Mucosa of stomach (tissue), 1 donor: ENCODE results near the gene FGD6.

ENCODE experiments used
- H3K27me3 ChIP-seq: one replicate; pipeline ENCODE4 v1.7.0; 2013; ENCODE audit warnings: mild to moderate bottlenecking, low read length; ENCODE audit not compliant: control insufficient read depth, insufficient read depth
- H3K36me3 ChIP-seq: one replicate; pipeline ENCODE4 v1.7.0; 2013; ENCODE audit warnings: low read length; ENCODE audit not compliant: control insufficient read depth, insufficient read depth
- H3K4me1 ChIP-seq: one replicate; pipeline ENCODE4 v1.7.0; 2013; ENCODE audit warnings: mild to moderate bottlenecking, low read length; ENCODE audit not compliant: control insufficient read depth, insufficient read depth
- H3K4me3 ChIP-seq: one replicate; pipeline ENCODE4 v1.7.0; 2013; ENCODE audit warnings: low read length
- H3K9ac ChIP-seq: one replicate; pipeline ENCODE4 v1.7.0; 2013; ENCODE audit warnings: mild to moderate bottlenecking, low read length, moderate library complexity
- H3K9me3 ChIP-seq: one replicate; pipeline ENCODE4 v1.7.0; 2013; ENCODE audit warnings: mild to moderate bottlenecking, low read length, moderate library complexity; ENCODE audit not compliant: control insufficient read depth
- donor health status: Pancreatic carcinoma.

The FGD6 gene

DNA sequence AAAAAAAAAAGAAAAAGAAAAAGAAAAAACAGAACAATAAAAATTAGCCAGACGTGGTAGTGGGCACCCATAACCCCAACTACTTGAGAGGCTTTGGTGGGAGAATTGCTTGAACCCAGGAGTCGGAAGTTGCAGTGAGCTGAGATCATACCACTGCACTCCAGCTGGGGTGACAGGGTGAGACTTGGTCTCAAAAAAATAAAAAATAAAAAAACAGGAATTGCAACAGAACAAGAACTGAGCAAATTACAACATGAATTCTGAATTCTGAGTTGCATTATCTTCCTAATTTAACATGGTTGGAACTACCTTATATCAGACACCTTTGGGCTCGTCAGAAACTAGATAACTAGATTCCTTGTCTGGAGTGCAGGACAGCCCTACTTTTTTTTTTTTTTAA is 90.5 kb downstream of the FGD6 start:
- Histone ChIP-seq H3K4me1 (no peaks in the 10 kb centered on the region), H3K27me3 (no peaks in the 10 kb centered on the region), H3K9me3 (no peaks in the 10 kb centered on the region), H3K36me3 (no peaks in the 10 kb centered on the region), H3K4me3 (no peak overlapping the region), H3K9ac (no peak overlapping the region)

- no peak overlapping the region for H3K4me3 ChIP-seq
Measured at GRCh38 chr12:95126076-95126475, 91.2 kb downstream of the FGD6 start.

DNA sequence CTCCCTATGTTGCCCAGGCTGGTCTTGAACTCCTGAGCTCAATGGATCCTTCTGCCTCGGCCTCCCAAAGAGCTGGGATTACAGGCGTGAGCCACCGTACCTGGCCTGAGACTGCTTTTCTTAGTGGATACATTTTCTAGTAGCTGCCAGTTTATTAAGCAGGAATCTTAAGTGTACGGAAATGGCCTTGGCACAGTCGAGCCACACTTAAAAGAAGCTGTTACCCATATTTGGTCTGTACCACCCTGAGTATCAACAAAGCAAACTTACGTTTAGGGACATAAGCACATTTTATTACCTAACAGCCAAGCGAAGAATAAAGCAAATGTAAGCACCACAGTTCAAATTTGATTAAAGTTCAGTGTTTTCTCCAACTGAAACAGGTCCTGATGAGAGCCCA is 93.2 kb downstream of the FGD6 start:
- H3K4me1 ChIP-seq = no peaks in the 10 kb centered on the region
- no peak overlapping the region for H3K4me3 ChIP-seq
- H3K9ac ChIP-seq = no peak overlapping the region
- no peaks in the 10 kb centered on the region for H3K9me3 ChIP-seq
- H3K27me3 ChIP-seq = no peaks in the 10 kb centered on the region
- no peaks in the 10 kb centered on the region for H3K36me3 ChIP-seq

More at GRCh38 chr12:95126076-95126475, 91.2 kb downstream of the FGD6 start:
- H3K9me3 ChIP-seq = no peaks in the 10 kb centered on the region
- no peaks in the 10 kb centered on the region for H3K4me1 ChIP-seq
- H3K9ac ChIP-seq = no peak overlapping the region
- no peaks in the 10 kb centered on the region for H3K36me3 ChIP-seq
- no peaks in the 10 kb centered on the region for H3K27me3 ChIP-seq

DNA sequence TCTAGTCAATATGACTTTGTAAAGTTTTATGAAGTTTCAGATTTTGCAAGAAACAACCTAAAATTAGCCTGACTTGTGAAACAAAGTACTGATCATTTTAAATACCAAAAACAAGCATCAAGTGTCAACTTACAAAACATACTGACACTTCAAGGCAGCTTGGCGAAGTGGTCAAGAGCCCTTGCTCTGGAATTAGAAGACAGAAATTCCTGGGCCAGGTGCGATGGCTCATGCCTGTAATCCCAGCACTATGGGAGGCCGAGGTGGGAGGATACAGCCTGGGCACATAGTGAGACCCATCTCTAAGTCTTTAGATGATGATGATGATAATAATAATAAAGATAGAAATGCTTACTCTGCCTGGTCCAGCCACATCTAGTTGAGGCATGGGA is 98.5 kb downstream of the FGD6 start:
- Histone ChIP-seq H3K36me3 (no peaks in the 10 kb centered on the region), H3K4me1 (peaks cover 9% of the 10 kb centered on the region), H3K27me3 (no peaks in the 10 kb centered on the region)

DNA sequence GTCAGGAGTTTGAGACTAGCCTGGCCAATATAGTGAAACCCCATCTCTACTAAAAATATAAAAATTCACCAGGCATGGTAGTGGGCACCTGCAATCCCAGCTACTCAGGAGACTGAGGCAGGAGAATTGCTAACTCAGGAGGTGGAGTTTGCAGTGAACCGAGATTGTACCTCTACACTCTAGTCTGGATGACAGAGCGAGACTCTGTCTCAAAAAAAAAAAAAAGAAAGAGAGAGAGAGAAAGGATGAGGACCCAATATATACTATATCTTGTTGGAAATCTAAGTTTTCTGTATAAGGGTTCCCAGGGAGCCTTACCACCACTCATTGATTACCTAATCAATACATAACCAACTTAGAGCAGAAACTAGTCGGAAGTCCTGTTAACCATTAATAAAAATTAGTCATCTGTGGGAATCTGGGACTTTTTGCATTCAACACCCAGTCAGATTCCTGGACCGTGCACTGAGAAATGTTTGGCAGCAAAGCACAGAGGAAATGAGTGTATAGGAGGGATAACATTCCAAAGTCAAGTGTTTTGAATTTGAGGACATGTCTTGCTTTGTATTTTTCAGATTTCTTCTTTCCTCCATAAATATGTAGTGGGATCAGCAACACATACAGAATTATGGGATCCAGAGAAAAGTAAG is 99.0 kb downstream of the FGD6 start:
- no peak overlapping the region for H3K4me3 ChIP-seq
- no peaks in the 10 kb centered on the region for H3K36me3 ChIP-seq
- no peak overlapping the region for H3K9ac ChIP-seq
- H3K9me3 ChIP-seq = no peaks in the 10 kb centered on the region
- H3K27me3 ChIP-seq = no peaks in the 10 kb centered on the region
- peaks cover 9% of the 10 kb centered on the region for H3K4me1 ChIP-seq

More for the DNA sequence above, 98.5 kb downstream of the FGD6 start:
- Histone ChIP-seq H3K9me3 (no peaks in the 10 kb centered on the region), H3K4me3 (no peak overlapping the region), H3K9ac (no peak overlapping the region)

GRCh38 chr12:95117178-95117599 is 100.1 kb downstream of the FGD6 start:
- Histone ChIP-seq H3K27me3 (no peaks in the 10 kb centered on the region), H3K9ac (peak overlapping the region; percentile 27), H3K4me3 (peak overlapping the region; percentile 5)

GRCh38 chr12:95116773-95117172 is 100.5 kb downstream of the FGD6 start:
- no peaks in the 10 kb centered on the region for H3K27me3 ChIP-seq
- peak overlapping the region; percentile 5 for H3K4me3 ChIP-seq
- no peaks in the 10 kb centered on the region for H3K36me3 ChIP-seq
- H3K9ac ChIP-seq = peak overlapping the region; percentile 27
- H3K4me1 ChIP-seq = peaks cover 9% of the 10 kb centered on the region
- no peaks in the 10 kb centered on the region for H3K9me3 ChIP-seq

More at GRCh38 chr12:95117178-95117599, 100.1 kb downstream of the FGD6 start:
- Histone ChIP-seq H3K4me1 (peaks cover 9% of the 10 kb centered on the region), H3K36me3 (no peaks in the 10 kb centered on the region), H3K9me3 (no peaks in the 10 kb centered on the region)

DNA sequence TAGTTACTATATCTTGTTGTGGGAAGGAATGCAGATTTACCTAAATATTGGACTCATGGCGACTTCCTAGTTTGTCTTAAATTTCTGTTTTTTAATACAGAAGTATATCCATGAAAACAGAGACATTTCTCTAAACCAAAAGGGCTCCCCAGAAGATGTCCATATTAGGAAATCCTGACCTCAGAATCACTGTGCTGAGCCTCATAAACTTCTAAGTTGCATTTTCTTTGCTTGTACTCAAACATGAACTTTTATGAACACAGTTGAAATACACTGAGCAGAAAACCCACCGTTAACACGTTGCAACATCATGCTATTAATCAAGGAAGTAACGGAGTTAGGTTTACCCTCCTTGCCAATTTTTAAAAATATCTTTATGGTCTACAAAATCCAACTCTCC is 100.9 kb downstream of the FGD6 start:
- Histone ChIP-seq H3K36me3 (no peaks in the 10 kb centered on the region), H3K9me3 (no peaks in the 10 kb centered on the region)

GRCh38 chr12:95115641-95116040 is 101.6 kb downstream of the FGD6 start:
- Histone ChIP-seq H3K36me3 (no peaks in the 10 kb centered on the region), H3K27me3 (no peaks in the 10 kb centered on the region), H3K9ac (no peak overlapping the region), H3K4me3 (no peak overlapping the region), H3K4me1 (peaks cover 9% of the 10 kb centered on the region), H3K9me3 (no peaks in the 10 kb centered on the region)

More for the DNA sequence above, 100.9 kb downstream of the FGD6 start:
- no peaks in the 10 kb centered on the region for H3K27me3 ChIP-seq
- H3K4me1 ChIP-seq = peaks cover 9% of the 10 kb centered on the region
- no peak overlapping the region for H3K9ac ChIP-seq
- H3K4me3 ChIP-seq = no peak overlapping the region

DNA sequence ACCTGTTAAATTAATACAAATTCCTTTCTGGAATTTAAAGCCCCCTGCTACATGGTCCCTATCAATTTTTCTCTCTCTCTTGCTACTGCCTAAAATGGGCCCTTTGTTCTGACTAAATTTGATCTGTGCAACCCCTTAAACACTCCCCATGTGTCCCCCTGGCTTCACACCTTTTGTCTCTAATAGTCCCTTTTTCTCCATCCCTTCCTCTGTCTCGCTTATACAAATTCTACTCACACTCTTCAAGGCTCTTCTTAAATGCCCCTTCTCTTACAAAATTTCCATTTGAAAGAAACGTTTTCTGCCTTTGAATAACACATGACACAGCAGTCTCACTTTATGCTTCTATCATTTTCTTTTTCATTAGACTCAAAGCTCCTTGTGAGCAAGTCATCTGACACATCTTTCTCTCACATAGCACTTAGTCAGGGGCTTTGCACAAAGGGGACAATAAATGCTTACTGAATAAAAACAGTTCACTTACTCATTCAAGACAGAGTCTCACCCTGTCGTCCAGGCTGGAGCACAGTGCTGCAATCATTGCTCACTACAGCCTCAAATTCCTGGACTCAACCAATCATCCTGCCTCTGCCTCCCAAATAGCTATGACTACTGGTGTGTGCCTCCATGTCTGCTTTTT is 102.4 kb downstream of the FGD6 start:
- peaks cover 9% of the 10 kb centered on the region for H3K4me1 ChIP-seq
- H3K9ac ChIP-seq = no peak overlapping the region
- no peaks in the 10 kb centered on the region for H3K36me3 ChIP-seq
- no peaks in the 10 kb centered on the region for H3K9me3 ChIP-seq
- no peaks in the 10 kb centered on the region for H3K27me3 ChIP-seq
- H3K4me3 ChIP-seq = no peak overlapping the region

DNA sequence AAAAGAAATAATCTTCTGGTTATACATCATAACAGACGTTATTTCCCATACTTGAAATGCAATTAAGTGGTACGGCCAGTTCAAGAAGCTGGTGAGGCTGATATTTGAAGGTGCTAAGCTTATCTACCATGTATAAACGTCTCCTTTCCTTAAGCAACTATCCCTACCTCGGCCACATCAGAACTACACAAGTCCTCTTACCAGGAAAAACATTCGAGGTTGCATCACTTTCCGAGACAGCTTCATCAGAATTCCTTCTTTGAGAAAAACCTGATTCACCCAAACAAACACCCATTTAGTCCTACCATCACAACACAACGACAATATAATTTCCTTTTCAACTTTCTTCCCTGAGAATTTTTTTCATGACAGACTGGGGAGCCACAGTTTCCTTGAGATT is 109.9 kb downstream of the FGD6 start:
- Histone ChIP-seq H3K36me3 (no peaks in the 10 kb centered on the region), H3K27me3 (no peaks in the 10 kb centered on the region), H3K4me3 (no peak overlapping the region)

DNA sequence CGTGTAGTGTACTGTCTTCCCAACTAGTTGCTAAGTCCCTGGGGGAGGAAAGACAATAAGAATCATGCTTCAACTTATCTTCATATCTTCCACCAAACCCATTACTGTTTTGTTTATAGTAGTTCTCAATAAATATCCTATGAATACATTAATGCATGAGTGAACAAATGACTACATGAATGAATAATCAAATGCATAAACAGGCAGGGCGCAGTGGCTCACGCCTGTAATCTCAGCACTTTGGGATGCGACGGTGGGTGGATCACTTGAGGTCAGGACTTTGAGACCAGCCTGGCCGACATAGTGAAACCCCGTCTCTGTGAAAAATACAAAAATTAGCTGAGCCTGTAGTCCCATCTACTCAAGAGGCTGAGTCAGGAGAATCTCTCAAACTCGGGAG is 111.7 kb downstream of the FGD6 start:
- Histone ChIP-seq H3K36me3 (no peaks in the 10 kb centered on the region), H3K4me3 (no peak overlapping the region), H3K4me1 (peaks cover 19% of the 10 kb centered on the region), H3K9ac (no peak overlapping the region), H3K9me3 (no peaks in the 10 kb centered on the region), H3K27me3 (no peaks in the 10 kb centered on the region)

More for the DNA sequence above, 109.9 kb downstream of the FGD6 start:
- H3K9ac ChIP-seq = no peak overlapping the region
- no peaks in the 10 kb centered on the region for H3K9me3 ChIP-seq
- H3K4me1 ChIP-seq = peaks cover 13% of the 10 kb centered on the region
